A549 (cell line): Measurements from ENCODE around the gene FKBP11. TPM values are rescaled to one million over a fixed set of nuclear protein-coding genes. Genes with fewer than 3 reads are reported as not detected.
A peak's percentile ranks its signal among the peaks of the same experiment; 100 is the strongest.

Experiments used
- CBX8 ChIP-seq: fragments of 200-600 bp; sonication (generic); IDR thresholded peaks from 2 replicates; pipeline ENCODE4 v1.6.1; 2016
- CHD2 ChIP-seq: fragments of 150-350 bp; IDR thresholded peaks from 2 replicates; pipeline ENCODE4 v1.6.1; 2014; ENCODE audit warnings: low read length; ENCODE audit not compliant: partially characterized antibody
- E2F6 ChIP-seq: IDR thresholded peaks from 2 replicates; pipeline ENCODE4 v1.6.1; 2012; ENCODE audit warnings: low read depth, borderline replicate concordance
- EHF ChIP-seq: fragments of 250-450 bp; sonication (Bioruptor Pico); IDR thresholded peaks from 2 replicates; pipeline ENCODE4 v1.5.0; 2020; ENCODE audit warnings: mild to moderate bottlenecking
- EHMT2 ChIP-seq: fragments of 200-600 bp; sonication (generic); IDR thresholded peaks from 2 replicates; pipeline ENCODE4 v1.6.1; 2016; ENCODE audit warnings: antibody characterized with exemption, low read depth, mild to moderate bottlenecking, moderate library complexity
- ELK1 ChIP-seq: fragments of 150-350 bp; IDR thresholded peaks from 2 replicates; pipeline ENCODE4 v1.6.1; 2014; ENCODE audit warnings: low read depth, mild to moderate bottlenecking, low read length
- EP300 ChIP-seq, 2 experiments: fragments of >200 bp; sonication (Bioruptor Twin); formaldehyde crosslinking; IDR thresholded peaks; 2 replicates in 1 of 2; 3 replicates in 1 of 2; pipeline ENCODE4 v1.6.1; 2016 to 2017
- FOSB ChIP-seq: fragments of 250-450 bp; sonication (Bioruptor Pico); IDR thresholded peaks from 2 replicates; pipeline ENCODE4 v1.5.0; 2020; ENCODE audit warnings: mild to moderate bottlenecking, moderate library complexity
- GATA3 ChIP-seq: IDR thresholded peaks from 2 replicates; pipeline ENCODE4 v1.6.1; 2012; ENCODE audit warnings: borderline replicate concordance
- HDAC2 ChIP-seq: fragments of 200-600 bp; sonication (generic); IDR thresholded peaks from 2 replicates; pipeline ENCODE4 v1.6.1; 2016
- HEYL ChIP-seq: fragments of 250-450 bp; sonication (Bioruptor Pico); IDR thresholded peaks from 2 replicates; pipeline ENCODE4 v1.8.0; 2021; ENCODE audit warnings: mild to moderate bottlenecking, moderate library complexity
- HMGXB4 ChIP-seq: fragments of 250-450 bp; sonication (Bioruptor Pico); IDR thresholded peaks from 2 replicates; pipeline ENCODE4 v1.5.0; 2021; ENCODE audit warnings: mild to moderate bottlenecking, moderate library complexity, borderline replicate concordance
- HOXB13 ChIP-seq: fragments of 250-450 bp; sonication (Bioruptor Pico); IDR thresholded peaks from 2 replicates; pipeline ENCODE4 v1.5.0; 2020; ENCODE audit warnings: low read depth, mild to moderate bottlenecking, moderate library complexity
- JUN ChIP-seq, 2 experiments: fragments of >200 bp; sonication (Bioruptor Twin); formaldehyde crosslinking; IDR thresholded peaks; 2 replicates in 1 of 2; 3 replicates in 1 of 2; pipeline ENCODE4 v1.6.1; 2016 to 2017
- JUNB ChIP-seq: fragments of >200 bp; sonication (Bioruptor Twin); formaldehyde crosslinking; IDR thresholded peaks from 2 replicates; pipeline ENCODE4 v1.6.1; 2016
- KDM1A ChIP-seq: fragments of 200-600 bp; sonication (generic); IDR thresholded peaks from 2 replicates; pipeline ENCODE4 v1.6.1; 2016; ENCODE audit warnings: low read depth, mild to moderate bottlenecking
- NPAS2 ChIP-seq: fragments of 250-450 bp; sonication (Bioruptor Pico); IDR thresholded peaks from 2 replicates; pipeline ENCODE4 v1.8.0; 2022; ENCODE audit warnings: mild to moderate bottlenecking, moderate library complexity, borderline replicate concordance
- NR3C1 ChIP-seq: fragments of >200 bp; sonication (Bioruptor Twin); formaldehyde crosslinking; IDR thresholded peaks from 3 replicates; pipeline ENCODE4 v1.6.1; 2017
- PHF8 ChIP-seq: fragments of 200-600 bp; sonication (generic); IDR thresholded peaks from 2 replicates; pipeline ENCODE4 v1.6.1; 2016; ENCODE audit warnings: low read depth, mild to moderate bottlenecking, antibody characterized with exemption, moderate library complexity, borderline replicate concordance
- RARB ChIP-seq: fragments of 250-450 bp; sonication (Bioruptor Pico); IDR thresholded peaks from 2 replicates; pipeline ENCODE4 v1.8.0; 2021; ENCODE audit warnings: mild to moderate bottlenecking, moderate library complexity
- RFX5 ChIP-seq: fragments of 450-650 bp; IDR thresholded peaks from 2 replicates; pipeline ENCODE4 v1.7.1; 2014; ENCODE audit warnings: antibody characterized with exemption, mild to moderate bottlenecking, moderate library complexity
- RNF2 ChIP-seq: fragments of 200-600 bp; sonication (generic); IDR thresholded peaks from 2 replicates; pipeline ENCODE4 v1.6.1; 2016; ENCODE audit warnings: low read depth, mild to moderate bottlenecking, antibody characterized with exemption, moderate library complexity, borderline replicate concordance
- SMC3 ChIP-seq: fragments of >200 bp; sonication (Bioruptor Twin); formaldehyde crosslinking; IDR thresholded peaks from 3 replicates; pipeline ENCODE4 v1.6.1; 2018; ENCODE audit warnings: inconsistent platforms
- SREBF2 ChIP-seq: fragments of 450-650 bp; IDR thresholded peaks from 2 replicates; pipeline ENCODE4 v1.6.1; 2014; ENCODE audit warnings: mild to moderate bottlenecking, moderate library complexity
- TFCP2L1 ChIP-seq: fragments of 250-450 bp; sonication (Bioruptor Pico); IDR thresholded peaks from 2 replicates; pipeline ENCODE4 v1.5.0; 2021; ENCODE audit warnings: mild to moderate bottlenecking
- USF2 ChIP-seq: fragments of 450-650 bp; IDR thresholded peaks from 2 replicates; pipeline ENCODE4 v1.6.1; 2014; ENCODE audit warnings: antibody characterized with exemption
- ZC3H11A ChIP-seq: fragments of 450-650 bp; IDR thresholded peaks from 2 replicates; pipeline ENCODE4 v1.6.1; 2014; ENCODE audit warnings: antibody characterized with exemption, mild to moderate bottlenecking
- ZNF302 ChIP-seq: fragments of 250-450 bp; sonication (Bioruptor Pico); IDR thresholded peaks from 2 replicates; pipeline ENCODE4 v1.9.0; 2021; ENCODE audit warnings: inconsistent platforms, mild to moderate bottlenecking, moderate library complexity
- ZSCAN20 ChIP-seq: fragments of 250-450 bp; sonication (Bioruptor Pico); IDR thresholded peaks from 2 replicates; pipeline ENCODE4 v1.8.0; 2022; ENCODE audit warnings: mild to moderate bottlenecking, moderate library complexity
- polyA plus RNA-seq, 4 experiments: library from polyadenylated mRNA; depleted of rRNA in 3 of 4; stranded (reverse); fragments of >200 nt; fragmentation: RNase III in 1 of 4; extraction: RNeasy Plus Mini Kit Qiagen cat#74134 plus additional on column Dnase treatment in 1 of 4; gene quantifications; 2 replicates in 3 of 4; 3 replicates in 1 of 4; pipeline ENCODE4 v1.2.3, GENCODE V29; 2011 to 2017

The FKBP11 gene
- polyA plus RNA-seq, 2 of the 4 experiments (the other 2 are of a cell fraction) = 41.2 to 50.9 TPM

GRCh38 chr12:48957141-48958048 lies 32.1 kb upstream of the FKBP11 start, which contains the start of gene ARF3 (continued):
- TF ChIP-seq CHD2 (peak; percentile 99), RARB (CRISPR knock-in tag) (no peak), CBX8 (no peak), RFX5 (no peak), RNF2 (no peak), ZC3H11A (no peak), HEYL (CRISPR knock-in tag) (no peak), ELK1 (no peak), EHMT2 (no peak), E2F6 (peak; percentile 35), KDM1A (no peak), NPAS2 (CRISPR knock-in tag) (no peak), EP300 (IDR thresholded peaks at IDR 0.05) (no peak), USF2 (no peak), PHF8 (peak; percentile 75; the same call in 1 of the 2 replicates), HMGXB4 (no peak), ZNF302 (CRISPR knock-in tag) (no peak), SREBF2 (no peak), HOXB13 (CRISPR knock-in tag) (no peak), FOSB (CRISPR knock-in tag) (no peak), HDAC2 (no peak), GATA3 (peak; percentile 93), SMC3 (no peak), JUNB (no peak), EHF (no peak), NR3C1 (no peak), JUN (IDR thresholded peaks at IDR 0.05) (peak; percentile 8 to 86; a peak in 3 of 5 replicates), TFCP2L1 (CRISPR knock-in tag) (no peak), ZSCAN20 (no peak)
